HG03439 (cell line): ENCODE data around the gene PLA2G2D.

Source experiments
- ATAC-seq: cut with Tn5 transposase; IDR thresholded peaks from one replicate; pipeline ENCODE4 v1.9.1; 2021; ENCODE audit warnings: mild to moderate bottlenecking, moderate library complexity; ENCODE audit not compliant: unreplicated experiment

Gene PLA2G2D

DNA sequence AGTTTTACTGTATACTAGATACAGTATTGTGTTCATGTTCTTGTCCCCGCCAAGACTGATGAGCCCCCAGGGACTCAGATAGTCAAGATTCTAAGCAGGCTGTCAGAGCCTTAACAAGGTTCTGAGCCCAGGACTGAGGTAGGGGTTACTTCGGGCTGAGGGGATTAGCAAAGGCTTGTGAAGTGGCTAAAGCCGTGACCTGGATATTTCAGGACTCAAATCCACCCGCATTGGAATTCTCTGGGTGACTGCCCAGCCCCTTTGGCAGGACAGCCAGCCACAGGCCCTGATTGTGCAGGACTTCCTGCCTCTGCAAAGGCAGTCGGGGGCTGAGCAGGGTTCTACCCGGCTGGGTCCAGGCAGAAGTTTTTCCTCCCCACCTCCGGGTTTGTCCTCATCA, 49.5 kb downstream of the PLA2G2D start, which contains the start of gene PLA2G5:
Gene PLA2G5 (plus strand): TSS at position 321 of the 400 bp plus-strand sequence. CDS start 14,637 bp downstream, outside the sequence.
- ATAC-seq: no peak

- ATAC-seq: no peak
These were observed 50.6 kb downstream of the PLA2G2D start for GRCh38 chr1:20068722-20069121.

- no peak for ATAC-seq
These were observed 55.5 kb downstream of the PLA2G2D start for GRCh38 chr1:20063861-20064292.
